GM06990 (cell line): ENCODE data around the gene ESRP2.

Source experiments
- DNase-seq: peaks from one replicate; pipeline ENCODE4 v3.0.0-alpha.2; 2011; ENCODE audit not compliant: insufficient read length; ENCODE audit errors: extremely low read depth
- H3K27me3 ChIP-seq: replicated peaks from 2 replicates; pipeline ENCODE4 v1.6.0; 2011; ENCODE audit warnings: low read length; ENCODE audit not compliant: control insufficient read depth, insufficient read depth
- H3K36me3 ChIP-seq: 2 replicates; pipeline ENCODE4 v1.5.1; 2011; ENCODE audit warnings: low read length; ENCODE audit not compliant: control insufficient read depth, insufficient read depth
- H3K4me3 ChIP-seq: replicated peaks from 2 replicates; pipeline ENCODE4 v1.5.1; 2011; ENCODE audit warnings: low read depth, mild to moderate bottlenecking, control low read depth, low read length
- TF ChIP-seq, protein P1 (sequence below): IDR thresholded peaks from 2 replicates; pipeline ENCODE4 v1.5.1; 2011; ENCODE audit warnings: low read length, control low read depth, mild to moderate bottlenecking, inconsistent platforms; ENCODE audit not compliant: insufficient read depth, poor library complexity, severe bottlenecking

ESRP2 gene

DNA sequence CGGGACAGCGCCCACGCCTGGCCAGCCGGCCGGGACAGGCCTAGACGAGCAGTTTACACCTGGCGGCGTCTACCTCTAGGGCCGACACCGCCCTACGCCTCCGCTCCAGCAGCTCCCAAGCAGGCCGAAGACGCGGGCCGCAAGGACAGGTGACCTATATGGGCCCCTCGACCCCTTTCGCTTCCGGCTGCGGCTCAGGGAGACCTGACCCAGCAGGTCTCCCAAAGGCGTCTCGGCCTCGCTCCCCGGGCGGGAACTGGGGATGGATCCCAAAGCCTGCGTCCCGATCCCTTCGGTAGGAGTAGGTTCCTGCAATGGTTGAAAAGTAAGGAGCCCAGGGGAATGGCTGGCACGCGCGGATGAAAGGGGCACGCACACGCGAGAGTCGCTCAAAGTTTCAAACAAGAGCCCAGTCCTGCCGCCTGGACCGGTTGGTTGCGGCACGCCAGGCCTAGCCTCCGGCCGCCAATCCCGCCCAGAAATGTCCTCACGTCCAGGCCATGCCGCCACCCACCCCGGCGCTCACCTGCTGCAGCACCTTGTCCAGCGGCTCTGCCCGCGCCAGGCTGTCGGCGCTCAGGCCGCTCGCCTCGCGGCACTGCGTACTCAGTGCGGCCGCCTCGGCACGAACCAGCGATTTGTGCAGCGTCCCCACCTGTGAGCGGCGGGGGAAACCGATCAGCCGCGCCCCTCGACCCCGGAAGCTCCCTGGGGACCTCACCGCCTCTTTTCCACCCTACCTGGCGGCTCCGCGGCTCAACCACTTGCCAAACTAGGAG lies 630 bp downstream of the ESRP2 start:
- no peak for DNase-seq
- TF ChIP-seq, protein P1, sequence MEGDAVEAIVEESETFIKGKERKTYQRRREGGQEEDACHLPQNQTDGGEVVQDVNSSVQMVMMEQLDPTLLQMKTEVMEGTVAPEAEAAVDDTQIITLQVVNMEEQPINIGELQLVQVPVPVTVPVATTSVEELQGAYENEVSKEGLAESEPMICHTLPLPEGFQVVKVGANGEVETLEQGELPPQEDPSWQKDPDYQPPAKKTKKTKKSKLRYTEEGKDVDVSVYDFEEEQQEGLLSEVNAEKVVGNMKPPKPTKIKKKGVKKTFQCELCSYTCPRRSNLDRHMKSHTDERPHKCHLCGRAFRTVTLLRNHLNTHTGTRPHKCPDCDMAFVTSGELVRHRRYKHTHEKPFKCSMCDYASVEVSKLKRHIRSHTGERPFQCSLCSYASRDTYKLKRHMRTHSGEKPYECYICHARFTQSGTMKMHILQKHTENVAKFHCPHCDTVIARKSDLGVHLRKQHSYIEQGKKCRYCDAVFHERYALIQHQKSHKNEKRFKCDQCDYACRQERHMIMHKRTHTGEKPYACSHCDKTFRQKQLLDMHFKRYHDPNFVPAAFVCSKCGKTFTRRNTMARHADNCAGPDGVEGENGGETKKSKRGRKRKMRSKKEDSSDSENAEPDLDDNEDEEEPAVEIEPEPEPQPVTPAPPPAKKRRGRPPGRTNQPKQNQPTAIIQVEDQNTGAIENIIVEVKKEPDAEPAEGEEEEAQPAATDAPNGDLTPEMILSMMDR = no peak
- Histone ChIP-seq H3K36me3 (no peaks in the 10 kb centered on the region; the same call in 1 of the 2 replicates), H3K4me3 (no peak overlapping the region), H3K27me3 (no peaks in the 10 kb centered on the region)

DNA sequence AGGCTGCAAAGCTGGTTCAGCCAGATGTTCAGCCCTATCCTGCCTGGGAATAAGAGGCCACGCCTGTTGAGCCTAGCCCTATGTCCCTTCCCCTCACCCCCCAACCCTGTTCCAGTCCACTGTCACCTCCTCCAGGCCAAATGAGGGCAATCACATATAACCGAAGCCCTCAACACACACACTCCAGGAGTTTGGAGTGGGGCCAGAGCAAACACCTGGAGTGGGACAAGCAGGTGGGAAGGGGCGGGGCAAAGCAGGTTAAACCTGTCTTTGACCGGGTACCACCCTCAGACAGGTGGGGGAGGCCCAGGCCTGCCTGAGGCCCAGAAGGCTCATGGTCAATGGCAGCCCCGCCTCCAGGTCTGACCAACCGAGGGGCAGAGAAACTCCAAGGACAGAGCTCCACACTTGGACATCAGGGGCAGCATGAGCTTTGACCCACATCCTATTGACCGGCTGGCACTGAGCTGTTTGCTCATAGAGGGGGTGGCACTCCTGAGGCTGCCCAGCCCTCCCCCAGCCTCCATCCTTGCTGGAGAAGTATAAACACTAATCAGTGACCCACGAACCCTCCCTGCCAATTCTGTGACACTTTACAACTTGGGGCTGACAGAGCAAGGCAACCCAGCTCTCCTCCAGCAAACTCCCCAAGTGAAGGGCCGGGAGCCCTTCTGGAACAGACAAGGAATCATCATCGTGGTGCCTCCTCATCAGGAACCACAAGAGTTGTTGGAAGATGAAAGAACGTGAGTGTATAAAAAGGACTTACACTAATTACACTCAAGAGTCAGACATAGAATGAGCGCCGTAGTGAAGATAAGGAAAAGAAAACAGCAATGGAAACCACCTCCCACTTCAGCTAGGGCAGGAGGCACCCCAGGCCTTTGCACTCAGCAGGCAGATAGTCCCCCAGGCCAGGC lies 1.5 kb downstream of the ESRP2 start:
- TF ChIP-seq, protein P1 = no peak
- no peaks in the 10 kb centered on the region for H3K27me3 ChIP-seq

DNA sequence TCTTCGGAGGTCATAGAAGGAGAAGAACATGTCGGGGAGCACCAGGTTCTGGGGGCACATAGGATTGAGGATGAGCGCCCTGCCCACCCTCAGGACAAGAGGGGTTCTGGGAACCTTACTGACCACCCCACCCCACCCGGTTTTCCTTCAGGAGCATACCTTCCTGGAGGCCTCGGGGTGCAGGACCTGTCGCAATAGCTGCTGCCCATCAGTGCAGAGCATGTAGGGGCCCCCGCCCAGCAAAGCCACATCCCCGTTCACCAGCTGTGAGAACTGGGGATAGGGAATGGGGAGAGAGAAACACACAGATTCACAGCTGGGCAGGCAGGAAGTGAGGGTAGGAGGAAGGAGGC lies 2.1 kb downstream of the ESRP2 start:
- Histone ChIP-seq H3K36me3 (no peaks in the 10 kb centered on the region; the same call in 1 of the 2 replicates), H3K4me3 (no peak overlapping the region), H3K27me3 (no peaks in the 10 kb centered on the region)
- no peak for DNase-seq
- TF ChIP-seq, protein P1 = no peak

More for the DNA sequence above, 1.5 kb downstream of the ESRP2 start:
- DNase-seq = no peak
- Histone ChIP-seq H3K4me3 (no peak overlapping the region), H3K36me3 (no peaks in the 10 kb centered on the region; the same call in 1 of the 2 replicates)

DNA sequence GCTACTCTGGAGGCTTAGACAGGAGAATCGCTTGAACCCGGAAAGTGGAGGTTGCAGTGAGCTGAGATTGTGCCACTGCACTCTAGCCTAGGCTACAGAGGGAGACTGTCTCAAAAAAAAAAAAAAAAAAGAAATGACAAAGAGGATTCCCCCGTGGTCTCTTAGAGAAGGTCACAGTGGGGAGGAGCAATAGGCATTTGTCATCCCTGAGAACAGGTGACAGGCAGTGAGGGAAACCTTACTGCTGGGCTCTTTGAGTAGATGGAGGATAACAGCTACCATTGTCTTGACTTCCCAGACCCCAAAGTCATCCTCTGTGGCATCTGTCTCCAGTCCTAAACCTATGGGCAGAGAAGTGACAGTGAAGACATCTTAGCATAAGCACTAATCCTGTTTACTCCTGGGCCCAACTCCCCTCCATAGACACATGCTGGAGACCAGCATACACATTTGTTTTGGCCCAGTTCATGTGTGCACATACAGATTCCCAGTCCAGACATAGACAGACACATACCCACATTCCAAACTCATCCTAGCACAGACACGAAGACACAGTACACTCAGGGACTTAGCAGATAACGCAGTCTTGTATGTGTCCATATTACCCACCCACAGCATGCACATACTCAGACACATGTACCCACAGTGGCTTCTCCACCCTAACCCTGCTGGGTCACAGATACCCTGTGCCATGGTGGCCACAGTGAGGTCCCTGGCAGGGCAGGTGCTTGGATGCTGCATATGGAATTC lies 2.7 kb downstream of the ESRP2 start:
- no peak for DNase-seq
- TF ChIP-seq, protein P1 = no peak
- no peak overlapping the region for H3K4me3 ChIP-seq
- no peaks in the 10 kb centered on the region; the same call in 1 of the 2 replicates for H3K36me3 ChIP-seq
- H3K27me3 ChIP-seq = no peaks in the 10 kb centered on the region

DNA sequence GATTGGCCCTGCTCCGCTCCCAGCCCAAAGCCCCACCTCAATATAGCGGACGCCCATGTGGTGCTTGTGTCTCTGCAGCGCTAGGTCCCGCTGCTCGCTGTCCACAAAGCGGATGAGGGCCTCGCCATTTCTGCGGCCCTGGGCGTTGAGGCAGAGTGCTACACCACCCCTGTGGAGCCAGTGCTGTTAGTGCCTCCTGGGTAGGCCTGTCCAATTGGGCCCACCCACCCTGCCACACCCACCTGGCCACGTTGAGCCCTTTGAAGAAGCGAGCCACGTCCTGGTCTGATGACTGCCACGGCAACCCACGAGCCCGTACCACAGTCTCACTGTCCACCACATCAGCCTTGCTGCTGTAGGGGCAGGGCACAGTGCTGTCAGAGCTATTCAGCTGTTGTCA lies 3.6 kb downstream of the ESRP2 start:
- no peak for DNase-seq
- no peaks in the 10 kb centered on the region for H3K27me3 ChIP-seq
- no peaks in the 10 kb centered on the region; the same call in 1 of the 2 replicates for H3K36me3 ChIP-seq
- TF ChIP-seq, protein P1 = no peak
- H3K4me3 ChIP-seq = no peak overlapping the region
